ENCODE results near the gene KSR1. TPM values are rescaled to one million over a fixed set of nuclear protein-coding genes. Genes with fewer than 3 reads are reported as not detected.
"Not testable (repeated sequence)": the region's sequence is repeated elsewhere in the genome, so short reads cannot be mapped to it uniquely, and the experiment has no call there.

The KSR1 gene
- total RNA-seq, 1 experiment from 2014 or later = 88.9 TPM

- no peak for TF ChIP-seq CTCF (IDR thresholded peaks at IDR 0.05; ENCODE audit: insufficient read depth in 1 of 2, low read depth in 1 of 2, low read length in 1 of 2, severe bottlenecking in 1 of 2, unreplicated experiment in 1 of 2)
- H3K4me1 Mint-ChIP-seq (ENCODE audit: low read depth, unreplicated experiment) = no peaks in the 10 kb centered on the region
- POLR2A ChIA-PET = no interaction called here
These were observed 175.1 kb downstream of the KSR1 start for GRCh38 chr17:27631411-27631760.

GRCh38 chr17:27631897-27632725 is 175.9 kb downstream of the KSR1 start:
- Histone ChIP-seq H3K4me1 (no peaks in the 10 kb centered on the region), H3K36me3 (ENCODE audit: control insufficient read depth, insufficient read depth, low read length) (no peaks in the 10 kb centered on the region), H3K9me3 (no peaks in the 10 kb centered on the region), H3K27me3 (replicated peaks; ENCODE audit: control insufficient read depth, insufficient read depth, low read length) (no peaks in the 10 kb centered on the region), H3K4me3 (ENCODE audit: low read depth, low read length) (no peak overlapping the region)
- Mint-ChIP-seq H3K36me3 (ENCODE audit: insufficient read depth, unreplicated experiment) (peaks cover 5% of the 10 kb centered on the region), H3K27ac (ENCODE audit: unreplicated experiment) (no peak overlapping the region), H3K9me3 (ENCODE audit: unreplicated experiment) (no peaks in the 10 kb centered on the region), H3K4me1 (ENCODE audit: low read depth, unreplicated experiment) (no peaks in the 10 kb centered on the region), H3K4me3 (ENCODE audit: unreplicated experiment) (no peak overlapping the region), H3K27me3 (ENCODE audit: insufficient read depth, unreplicated experiment) (no peaks in the 10 kb centered on the region)
- no TSS peak for BruUV-seq (replicated peaks)
- no peak for TF ChIP-seq CTCF (IDR thresholded peaks at IDR 0.05; ENCODE audit: insufficient read depth in 1 of 2, low read depth in 1 of 2, low read length in 1 of 2, severe bottlenecking in 1 of 2, unreplicated experiment in 1 of 2)
- CTCF ChIA-PET = interaction anchor here (0.8 to 1.9 kb wide), 3 partner anchors 22 to 124 kb away, joined by 3 to 7 read pairs (median 3); no protein-coding TSS in a partner anchor
- DNase-seq = no peak
- intact Hi-C loops (cut with micrococcal nuclease; ENCODE audit: unreplicated experiment) = no loop called here
- POLR2A ChIA-PET = no interaction called here

More at GRCh38 chr17:27631411-27631760, 175.1 kb downstream of the KSR1 start:
- DNase-seq = no peak
- no TSS peak for BruUV-seq (replicated peaks)
- peaks cover 5% of the 10 kb centered on the region for H3K36me3 Mint-ChIP-seq (ENCODE audit: insufficient read depth, unreplicated experiment)
- H3K4me3 Mint-ChIP-seq (ENCODE audit: unreplicated experiment) = no peak overlapping the region
- intact Hi-C loops (cut with micrococcal nuclease; ENCODE audit: unreplicated experiment) = no loop called here
- H3K9me3 Mint-ChIP-seq (ENCODE audit: unreplicated experiment) = no peaks in the 10 kb centered on the region
- CTCF ChIA-PET = interaction anchor here (0.8 to 1.9 kb wide), 2 partner anchors 22 to 38 kb away, joined by 3 to 7 read pairs; no protein-coding TSS in a partner anchor
- no peak overlapping the region for H3K27ac Mint-ChIP-seq (ENCODE audit: unreplicated experiment)
- Histone ChIP-seq H3K36me3 (ENCODE audit: control insufficient read depth, insufficient read depth, low read length) (no peaks in the 10 kb centered on the region), H3K27me3 (replicated peaks; ENCODE audit: control insufficient read depth, insufficient read depth, low read length) (no peaks in the 10 kb centered on the region), H3K4me3 (ENCODE audit: low read depth, low read length) (no peak overlapping the region), H3K4me1 (no peaks in the 10 kb centered on the region), H3K9me3 (no peaks in the 10 kb centered on the region)
- no peaks in the 10 kb centered on the region for H3K27me3 Mint-ChIP-seq (ENCODE audit: insufficient read depth, unreplicated experiment)

GRCh38 chr17:27632766-27633165 is 176.5 kb downstream of the KSR1 start:
- H3K27ac Mint-ChIP-seq (ENCODE audit: unreplicated experiment); H3K4me3 ChIP-seq (ENCODE audit: low read depth, low read length): not testable (repeated sequence)

More at GRCh38 chr17:27632766-27633165, 176.5 kb downstream of the KSR1 start:
- H3K4me1 Mint-ChIP-seq (ENCODE audit: low read depth, unreplicated experiment); H3K4me1 ChIP-seq; BruUV-seq (replicated peaks); H3K36me3 Mint-ChIP-seq (ENCODE audit: insufficient read depth, unreplicated experiment); H3K9me3 Mint-ChIP-seq (ENCODE audit: unreplicated experiment); H3K4me3 Mint-ChIP-seq (ENCODE audit: unreplicated experiment); H3K27me3 ChIP-seq (replicated peaks; ENCODE audit: control insufficient read depth, insufficient read depth, low read length); intact Hi-C loops (cut with micrococcal nuclease; ENCODE audit: unreplicated experiment); H3K27me3 Mint-ChIP-seq (ENCODE audit: insufficient read depth, unreplicated experiment); DNase-seq; H3K9me3 ChIP-seq; POLR2A ChIA-PET; H3K36me3 ChIP-seq (ENCODE audit: control insufficient read depth, insufficient read depth, low read length): not testable (repeated sequence)
- CTCF ChIA-PET = interaction anchor here (1.2 to 1.9 kb wide), 3 partner anchors 22 to 123 kb away, joined by 3 to 7 read pairs (median 6); no protein-coding TSS in a partner anchor

All from Caco-2 (cell line).